WTC11 (cell line): Measurements from ENCODE around the gene LOXL1. TPM values are rescaled to one million over a fixed set of nuclear protein-coding genes. Genes with fewer than 3 reads are reported as not detected.
A peak's percentile ranks its signal among the peaks of the same experiment; 100 is the strongest.

Source experiments
- ATAC-seq: fragments of 200-7000 bp; cut with Tn5 transposase; 2 replicates; pipeline ENCODE4 v1.10.0; 2021; ENCODE audit warnings: mild to moderate bottlenecking, moderate library complexity
- Bru-seq: library from RNA; stranded (reverse); fragments of 400-500 nt; gene quantifications from one replicate; lab custom pipeline; 2021; lab: Mats Ljungman, UMichigan
- CTCF ChIA-PET: fragments of 300-600 bp; sonication (Branson Sonifier 250); formaldehyde crosslinking; loops from one replicate; lab custom pipeline; 2021; ENCODE audit warnings: antibody characterized with exemption; lab: Charles Lee
- POLR2A ChIA-PET: fragments of 350-600 bp; sonication (Branson Sonifier 250); formaldehyde crosslinking; loops from one replicate; lab custom pipeline; 2021; ENCODE audit warnings: antibody characterized with exemption; lab: Charles Lee
- DNase-seq: peaks from one replicate; pipeline ENCODE4 v3.0.0; 2021; ENCODE audit warnings: low spot score
- H3K27ac Mint-ChIP-seq: 2 replicates; pipeline ENCODE4 v1.8.0; 2021; ENCODE audit warnings: mixed read lengths
- H3K27me3 Mint-ChIP-seq: 2 replicates; pipeline ENCODE4 v1.8.0; 2021; ENCODE audit warnings: low read depth, mild to moderate bottlenecking, moderate library complexity, mixed read lengths
- H3K36me3 Mint-ChIP-seq: 2 replicates; pipeline ENCODE4 v1.8.0; 2021; ENCODE audit warnings: mixed read lengths
- H3K4me1 Mint-ChIP-seq: 2 replicates; pipeline ENCODE4 v1.8.0; 2022; ENCODE audit warnings: mixed read lengths
- H3K4me3 Mint-ChIP-seq: 2 replicates; pipeline ENCODE4 v1.8.0; 2021; ENCODE audit warnings: mild to moderate bottlenecking, moderate library complexity, mixed read lengths
- H3K9me3 Mint-ChIP-seq: 2 replicates; pipeline ENCODE4 v1.8.0; 2021; ENCODE audit warnings: mixed read lengths
- CREM ChIP-seq: sonication (generic); formaldehyde crosslinking; IDR thresholded peaks from 2 replicates; pipeline ENCODE4 v1.8.1; 2022; ENCODE audit warnings: mild to moderate bottlenecking, missing genetic modification reagents, moderate library complexity
- E2F5 ChIP-seq: sonication (generic); formaldehyde crosslinking; IDR thresholded peaks from 2 replicates; pipeline ENCODE4 v1.8.1; 2022; ENCODE audit warnings: mild to moderate bottlenecking, moderate library complexity, missing genetic modification reagents
- EMX1 ChIP-seq: fragments of 250-450 bp; sonication (Bioruptor Pico); IDR thresholded peaks from 2 replicates; pipeline ENCODE4 v1.8.0; 2021; ENCODE audit warnings: mild to moderate bottlenecking
- ERG ChIP-seq: fragments of 250-450 bp; sonication (Bioruptor Pico); IDR thresholded peaks from 2 replicates; pipeline ENCODE4 v1.8.0; 2021; ENCODE audit warnings: mild to moderate bottlenecking
- FOXK1 ChIP-seq: sonication (generic); formaldehyde crosslinking; IDR thresholded peaks from 2 replicates; pipeline ENCODE4 v1.8.0; 2022; ENCODE audit warnings: mild to moderate bottlenecking, moderate library complexity, missing genetic modification reagents
- FOXP4 ChIP-seq: sonication (generic); formaldehyde crosslinking; IDR thresholded peaks from 2 replicates; pipeline ENCODE4 v1.8.0; 2022; ENCODE audit warnings: mild to moderate bottlenecking, missing genetic modification reagents
- GRHL2 ChIP-seq: fragments of 250-450 bp; sonication (Bioruptor Pico); IDR thresholded peaks from 2 replicates; pipeline ENCODE4 v1.8.0; 2022; ENCODE audit warnings: mild to moderate bottlenecking, moderate library complexity; ENCODE audit not compliant: insufficient replicate concordance, severe bottlenecking
- GTF2I ChIP-seq: fragments of 250-450 bp; sonication (Bioruptor Pico); conservative IDR thresholded peaks from 2 replicates; pipeline ENCODE4 v1.4.0; 2021; ENCODE audit warnings: mild to moderate bottlenecking
- HMGA2 ChIP-seq: fragments of 250-450 bp; sonication (Bioruptor Pico); IDR thresholded peaks from 2 replicates; pipeline ENCODE4 v1.4.0; 2021; ENCODE audit warnings: mild to moderate bottlenecking, moderate library complexity
- HMGXB4 ChIP-seq: sonication (generic); formaldehyde crosslinking; IDR thresholded peaks from 2 replicates; pipeline ENCODE4 v1.8.1; 2023; ENCODE audit warnings: mild to moderate bottlenecking, moderate library complexity, missing genetic modification reagents
- JAZF1 ChIP-seq: fragments of 250-450 bp; sonication (Bioruptor Pico); IDR thresholded peaks from 2 replicates; pipeline ENCODE4 v1.9.0; 2021; ENCODE audit warnings: moderate library complexity, mild to moderate bottlenecking, inconsistent platforms
- MXD4 ChIP-seq: fragments of 250-450 bp; sonication (Bioruptor Pico); IDR thresholded peaks from 2 replicates; pipeline ENCODE4 v1.8.0; 2021; ENCODE audit warnings: mild to moderate bottlenecking, moderate library complexity, borderline replicate concordance
- MYBL2 ChIP-seq: sonication (generic); formaldehyde crosslinking; IDR thresholded peaks from 2 replicates; pipeline ENCODE4 v1.8.1; 2023; ENCODE audit warnings: mild to moderate bottlenecking, moderate library complexity, missing genetic modification reagents
- NR1H2 ChIP-seq: sonication (generic); formaldehyde crosslinking; IDR thresholded peaks from 2 replicates; pipeline ENCODE4 v1.9.0; 2021; ENCODE audit warnings: mild to moderate bottlenecking, moderate library complexity, missing genetic modification reagents
- OVOL2 ChIP-seq: fragments of 250-450 bp; sonication (Bioruptor Pico); IDR thresholded peaks from 2 replicates; pipeline ENCODE4 v1.9.0; 2021; ENCODE audit warnings: mild to moderate bottlenecking, borderline replicate concordance
- PRDM15 ChIP-seq: sonication (generic); formaldehyde crosslinking; IDR thresholded peaks from 2 replicates; pipeline ENCODE4 v1.8.0; 2022; ENCODE audit warnings: missing genetic modification reagents
- SMAD4 ChIP-seq: sonication (generic); formaldehyde crosslinking; IDR thresholded peaks from 2 replicates; pipeline ENCODE4 v1.8.0; 2022; ENCODE audit warnings: mild to moderate bottlenecking, missing genetic modification reagents
- TP53 ChIP-seq: sonication (generic); formaldehyde crosslinking; IDR thresholded peaks from 2 replicates; pipeline ENCODE4 v1.8.1; 2023; ENCODE audit warnings: mild to moderate bottlenecking, missing genetic modification reagents
- ZBTB21 ChIP-seq: sonication (generic); formaldehyde crosslinking; IDR thresholded peaks from 2 replicates; pipeline ENCODE4 v1.8.1; 2023; ENCODE audit warnings: mild to moderate bottlenecking, missing genetic modification reagents, borderline replicate concordance
- ZNF219 ChIP-seq: sonication (generic); formaldehyde crosslinking; IDR thresholded peaks from 2 replicates; pipeline ENCODE4 v1.8.0; 2023; ENCODE audit warnings: missing genetic modification reagents, mild to moderate bottlenecking, borderline replicate concordance
- ZNF263 ChIP-seq: sonication (generic); formaldehyde crosslinking; IDR thresholded peaks from 2 replicates; pipeline ENCODE4 v1.8.1; 2022; ENCODE audit warnings: low read depth, mild to moderate bottlenecking, moderate library complexity, missing genetic modification reagents
- ZNF317 ChIP-seq: sonication (generic); formaldehyde crosslinking; IDR thresholded peaks from 2 replicates; pipeline ENCODE4 v1.8.1; 2023; ENCODE audit warnings: low read depth, mild to moderate bottlenecking, moderate library complexity, missing genetic modification reagents, borderline replicate concordance
- ZNF423 ChIP-seq: fragments of 250-450 bp; sonication (Bioruptor Pico); IDR thresholded peaks from 2 replicates; pipeline ENCODE4 v2.1.2; 2022; ENCODE audit warnings: mild to moderate bottlenecking, moderate library complexity
- ZNF671 ChIP-seq: fragments of 250-450 bp; sonication (Bioruptor Pico); IDR thresholded peaks from 2 replicates; pipeline ENCODE4 v1.8.0; 2021; ENCODE audit warnings: mild to moderate bottlenecking
- ZSCAN18 ChIP-seq: fragments of 250-450 bp; sonication (Bioruptor Pico); IDR thresholded peaks from 2 replicates; pipeline ENCODE4 v2.1.2; 2022; ENCODE audit warnings: mild to moderate bottlenecking, moderate library complexity
- long read RNA-seq, 3 experiments: library from RNA in 1 of 3; library from capped mRNA in 1 of 3; library from polyadenylated mRNA in 1 of 3; unstranded in 2 of 3; stranded (forward) in 1 of 3; transcript quantifications; one replicate each; pipeline ENCODE4 v2.0.0, GENCODE V29; 2021
- total RNA-seq: library from RNA; stranded (reverse); gene quantifications from 3 replicates; pipeline ENCODE4 v1.2.3, GENCODE V29; 2021

Gene LOXL1
- total RNA-seq (10.6 to 14.4 TPM (median 12.3 TPM) in 3 replicates), Bru-seq, nascent RNA (percentile 42 among the genes with signal in this experiment)
- long read RNA-seq, experiment 1, transcript LOXL1-201 (7 exons, 2,351 nt): major isoform, 33 of 39 reads
- long read RNA-seq, experiment 1, partial matches to known transcripts: 0 of 39 reads
- long read RNA-seq, experiment 1, other reads (novel, unspliced or antisense): 6 of 39 reads
- long read RNA-seq, experiment 2, transcript LOXL1-201 (7 exons, 2,351 nt): major isoform, 11 of 15 reads
- long read RNA-seq, experiment 2, partial matches to known transcripts: 0 of 15 reads
- long read RNA-seq, experiment 2, other reads (novel, unspliced or antisense): 3 of 15 reads
- long read RNA-seq, experiment 3: 0 reads

- Mint-ChIP-seq H3K4me1 (peaks cover 53% of the 10 kb centered on the region), H3K4me3 (peak within 1 kb of the TSS; percentile 63)
- 0 out of 2 replicates have a peak, but pooled peaks have one; percentile 39 for TF ChIP-seq E2F5 (CRISPR knock-in tag)
- TF ChIP-seq JAZF1 (CRISPR knock-in tag): no peak
- no peak for TF ChIP-seq GRHL2 (CRISPR knock-in tag)
- no peak for TF ChIP-seq ZBTB21 (CRISPR knock-in tag)
- TF ChIP-seq ZNF423 (CRISPR knock-in tag): peak; percentile 93
- no peak for TF ChIP-seq ZNF219 (CRISPR knock-in tag)
- 0 out of 2 replicates have a peak, but pooled peaks have one; percentile 33 for TF ChIP-seq CREM (CRISPR knock-in tag)
- TF ChIP-seq NR1H2 (CRISPR knock-in tag): no peak
- TF ChIP-seq ZNF671 (CRISPR knock-in tag): no peak
- TF ChIP-seq SMAD4 (CRISPR knock-in tag): no peak
- no peak for TF ChIP-seq MYBL2 (CRISPR knock-in tag)
- peak; percentile 52 for TF ChIP-seq FOXK1 (CRISPR knock-in tag)
- peak; percentile 64; the same call in 1 of the 2 replicates for TF ChIP-seq FOXP4
- no peak for TF ChIP-seq HMGA2
- TF ChIP-seq MXD4 (CRISPR knock-in tag): no peak
- no peak for TF ChIP-seq EMX1 (CRISPR knock-in tag)
- TF ChIP-seq ZSCAN18 (CRISPR knock-in tag): no peak
- TF ChIP-seq OVOL2 (CRISPR knock-in tag): no peak
- TF ChIP-seq ZNF263: peak; percentile 84
- peak; percentile 62; the same call in 1 of the 2 replicates for TF ChIP-seq PRDM15
- 0 out of 2 replicates have a peak, but pooled peaks have one; percentile 40 for TF ChIP-seq GTF2I (CRISPR knock-in tag)
- TF ChIP-seq ZNF317 (CRISPR knock-in tag): 0 out of 2 replicates have a peak, but pooled peaks have one; percentile 24
- TF ChIP-seq HMGXB4: peak; percentile 51; the same call in 1 of the 2 replicates
- no peak for TF ChIP-seq TP53 (CRISPR knock-in tag)
- no peak for TF ChIP-seq ERG (CRISPR knock-in tag)
Observed at GRCh38 chr15:73926219-73927002, at the start of gene LOXL1. LOXL1 (plus strand) TSS chr15:73926462; CDS start chr15:73926784, 322 bp downstream.

More at GRCh38 chr15:73926219-73927002, at the start of gene LOXL1:
- Mint-ChIP-seq H3K36me3 (no peaks in the 10 kb centered on the region), H3K27me3 (peaks cover 11% of the 10 kb centered on the region), H3K27ac (no peak within 1 kb of the TSS; the same call in 1 of the 2 replicates), H3K9me3 (no peaks in the 10 kb centered on the region)
- CTCF ChIA-PET: interaction anchor here (0.6 to 5.2 kb wide), 17 partner anchors 10 to 394 kb away, joined by 3 to 61 read pairs (median 10); partner anchors contain the start of genes ISLR2, PML and TBC1D21
- POLR2A ChIA-PET: interaction anchor here (0.6 to 1.0 kb wide), 2 partner anchors 60 to 229 kb away, joined by 3 to 5 read pairs; no protein-coding TSS in a partner anchor
- DNase-seq: peak; percentile 71
- ATAC-seq: peak; percentile 38
